Skeletal muscle satellite cell (primary cell): ENCODE measurements around the gene NHP2. TPM values are rescaled to one million over a fixed set of nuclear protein-coding genes. Genes with fewer than 3 reads are reported as not detected.
"Not testable (repeated sequence)": the region's sequence is repeated elsewhere in the genome, so short reads cannot be mapped to it uniquely, and the experiment has no call there.

Experiments
- H3K27me3 ChIP-seq: 2 replicates; pipeline ENCODE4 v1.7.0; 2013; ENCODE audit warnings: low read length; ENCODE audit not compliant: control insufficient read depth, insufficient read depth
- H3K36me3 ChIP-seq: 2 replicates; pipeline ENCODE4 v1.7.0; 2013; ENCODE audit warnings: mild to moderate bottlenecking, control low read depth, low read length; ENCODE audit not compliant: insufficient read depth
- H3K4me1 ChIP-seq: 2 replicates; pipeline ENCODE4 v1.7.0; 2013; ENCODE audit warnings: low read length; ENCODE audit not compliant: control insufficient read depth, insufficient read depth
- H3K4me2 ChIP-seq: 2 replicates; pipeline ENCODE4 v1.7.0; 2013; ENCODE audit warnings: mild to moderate bottlenecking, low read length
- H3K4me3 ChIP-seq: 2 replicates; pipeline ENCODE4 v1.7.0; 2013; ENCODE audit warnings: low read length
- H3K9ac ChIP-seq: 2 replicates; pipeline ENCODE4 v1.7.0; 2013; ENCODE audit warnings: mild to moderate bottlenecking, low read depth, low read length, moderate library complexity
- H3K9me3 ChIP-seq: replicated peaks from 2 replicates; pipeline ENCODE4 v1.7.0; 2013; ENCODE audit warnings: mild to moderate bottlenecking, control low read depth, low read length
- total RNA-seq: library from RNA; depleted of rRNA; stranded (reverse); fragments of >200 nt; gene quantifications from 2 replicates; pipeline ENCODE4 v1.2.3, GENCODE V29; 2012; rRNA removed

The NHP2 gene
- 170 and 204 TPM in 2 replicates for total RNA-seq

- Histone ChIP-seq H3K36me3 (peaks cover 34% of the 10 kb centered on the region), H3K4me2 (peak within 1 kb of the TSS; percentile 84), H3K9ac (peak within 1 kb of the TSS; percentile 84), H3K4me3 (peak within 1 kb of the TSS; percentile 77), H3K9me3 (no peaks in the 10 kb centered on the region), H3K4me1 (peaks cover 13% of the 10 kb centered on the region), H3K27me3 (no peaks in the 10 kb centered on the region)
Observed at GRCh38 chr5:178153530-178154340, at the start of gene NHP2. TSS of gene NHP2 (minus strand) at chr5:178153885. CDS start at chr5:178153817, 68 bp downstream.

DNA sequence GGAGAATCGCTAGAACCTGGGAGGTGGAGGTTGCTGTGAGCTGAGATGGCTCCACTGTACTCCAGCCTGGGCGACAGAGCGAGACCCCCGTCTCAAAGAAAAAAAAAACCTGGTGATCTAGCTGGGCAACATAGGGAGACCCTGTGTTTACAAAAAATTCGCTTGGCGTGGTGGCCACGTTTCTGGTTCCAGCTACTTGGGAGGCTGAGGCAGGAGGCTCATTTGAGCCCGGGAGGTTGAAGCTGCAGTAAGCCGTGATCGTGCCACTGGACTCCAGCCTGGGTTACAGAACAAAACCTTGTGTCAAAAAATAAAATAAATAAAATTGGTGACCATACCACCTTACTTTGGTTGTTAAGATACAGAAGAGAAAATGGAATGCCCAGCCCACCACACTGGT is 48.9 kb upstream of the NHP2 start:
- Histone ChIP-seq H3K4me2 (no peak overlapping the region), H3K27me3 (no peaks in the 10 kb centered on the region), H3K4me3 (no peak overlapping the region), H3K4me1 (peaks cover 18% of the 10 kb centered on the region), H3K9me3 (no peaks in the 10 kb centered on the region), H3K9ac (no peak overlapping the region), H3K36me3 (peaks cover 22% of the 10 kb centered on the region)

DNA sequence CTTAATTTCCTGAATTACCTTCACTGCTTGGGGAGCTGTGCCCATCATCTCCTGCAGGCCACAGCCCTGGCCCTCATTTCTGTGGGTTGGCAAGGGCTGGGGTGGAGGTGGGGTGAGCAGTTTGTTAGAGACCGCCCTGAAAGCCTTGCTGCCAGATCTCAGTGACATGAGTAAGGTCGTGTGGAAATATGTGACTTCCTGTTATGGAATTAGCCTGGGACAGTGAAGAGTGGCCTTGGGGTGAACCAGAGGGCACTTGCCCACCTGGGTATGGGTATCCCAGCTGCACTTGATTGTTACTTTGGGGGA is 48.2 kb upstream of the NHP2 start:
- Histone ChIP-seq H3K4me3 (no peak overlapping the region), H3K4me2 (no peak overlapping the region), H3K27me3 (no peaks in the 10 kb centered on the region), H3K9me3 (no peaks in the 10 kb centered on the region), H3K36me3 (peaks cover 16% of the 10 kb centered on the region), H3K4me1 (peaks cover 12% of the 10 kb centered on the region), H3K9ac (no peak overlapping the region)

GRCh38 chr5:178201221-178201926 is 47.7 kb upstream of the NHP2 start:
- peaks cover 7% of the 10 kb centered on the region for H3K4me1 ChIP-seq
- H3K4me2 ChIP-seq = no peak overlapping the region
- peaks cover 11% of the 10 kb centered on the region for H3K36me3 ChIP-seq
- H3K4me3 ChIP-seq = no peak overlapping the region
- H3K9me3 ChIP-seq = no peaks in the 10 kb centered on the region
- no peak overlapping the region for H3K9ac ChIP-seq
- H3K27me3 ChIP-seq = peaks cover 1% of the 10 kb centered on the region

DNA sequence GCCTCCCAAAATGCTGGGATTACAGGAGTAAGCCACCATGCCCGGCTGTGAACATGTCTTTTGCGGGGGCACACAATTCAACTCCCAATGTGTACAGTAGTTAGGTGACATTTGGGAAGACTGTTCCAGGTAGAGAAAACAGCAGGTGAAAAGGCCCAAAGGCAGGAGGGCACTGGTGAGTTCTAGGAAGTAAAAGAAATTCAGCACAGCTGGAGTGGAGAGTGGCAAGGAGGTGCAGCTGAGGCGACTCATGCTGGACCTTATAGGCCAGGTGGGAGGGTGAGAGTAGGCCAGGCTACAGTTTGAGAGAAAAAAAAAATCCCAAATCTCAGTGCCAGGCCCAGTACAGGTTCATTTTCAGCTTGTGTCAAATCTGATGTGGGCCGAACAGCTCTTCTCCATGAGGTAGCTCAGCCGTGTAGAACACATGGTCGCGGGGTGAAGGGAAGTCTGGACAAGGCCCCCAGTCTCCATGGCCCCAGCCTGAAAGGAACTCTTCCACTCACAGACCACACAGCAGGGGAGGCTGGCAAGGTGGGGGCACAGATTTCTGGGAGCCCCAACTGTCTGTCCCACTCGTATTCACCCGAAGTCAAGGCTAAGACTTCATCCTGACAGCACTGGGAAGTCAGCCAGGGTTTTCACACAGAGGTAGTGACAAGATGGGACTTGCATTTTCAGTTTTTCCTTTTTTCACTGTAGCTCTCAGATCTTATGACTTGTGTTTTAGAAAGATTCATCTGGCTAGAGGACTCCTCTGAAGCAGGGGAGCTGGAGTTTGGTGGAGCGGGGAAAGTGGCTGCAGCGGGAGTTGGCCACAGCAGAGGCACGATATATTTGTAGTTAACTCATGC is 46.1 kb upstream of the NHP2 start:
- H3K4me1 ChIP-seq = peaks cover 3% of the 10 kb centered on the region

GRCh38 chr5:178198706-178199105 is 45.0 kb upstream of the NHP2 start:
- Histone ChIP-seq H3K36me3 (no peaks in the 10 kb centered on the region), H3K27me3 (peaks cover 21% of the 10 kb centered on the region), H3K9me3 (no peaks in the 10 kb centered on the region), H3K4me1 (peaks cover 3% of the 10 kb centered on the region), H3K9ac (no peak overlapping the region), H3K4me2 (no peak overlapping the region), H3K4me3 (no peak overlapping the region)

More for the DNA sequence above, 46.1 kb upstream of the NHP2 start:
- no peak overlapping the region for H3K4me2 ChIP-seq
- no peak overlapping the region for H3K4me3 ChIP-seq
- H3K9me3 ChIP-seq = no peaks in the 10 kb centered on the region
- no peaks in the 10 kb centered on the region for H3K36me3 ChIP-seq
- peaks cover 10% of the 10 kb centered on the region for H3K27me3 ChIP-seq
- H3K9ac ChIP-seq = no peak overlapping the region

GRCh38 chr5:178198151-178198550 is 44.5 kb upstream of the NHP2 start:
- not testable (repeated sequence) for H3K4me1 ChIP-seq, H3K4me3 ChIP-seq, H3K9me3 ChIP-seq, H3K36me3 ChIP-seq, H3K9ac ChIP-seq, H3K4me2 ChIP-seq
- peaks cover 27% of the 10 kb centered on the region for H3K27me3 ChIP-seq

- no peak overlapping the region for H3K4me2 ChIP-seq
- no peaks in the 10 kb centered on the region for H3K36me3 ChIP-seq
- H3K9ac ChIP-seq = no peak overlapping the region
- no peak overlapping the region for H3K4me3 ChIP-seq
- peaks cover 33% of the 10 kb centered on the region for H3K27me3 ChIP-seq
- H3K9me3 ChIP-seq = no peaks in the 10 kb centered on the region
- H3K4me1 ChIP-seq = peaks cover 3% of the 10 kb centered on the region
Observed at GRCh38 chr5:178196986-178197385, 43.3 kb upstream of the NHP2 start.

DNA sequence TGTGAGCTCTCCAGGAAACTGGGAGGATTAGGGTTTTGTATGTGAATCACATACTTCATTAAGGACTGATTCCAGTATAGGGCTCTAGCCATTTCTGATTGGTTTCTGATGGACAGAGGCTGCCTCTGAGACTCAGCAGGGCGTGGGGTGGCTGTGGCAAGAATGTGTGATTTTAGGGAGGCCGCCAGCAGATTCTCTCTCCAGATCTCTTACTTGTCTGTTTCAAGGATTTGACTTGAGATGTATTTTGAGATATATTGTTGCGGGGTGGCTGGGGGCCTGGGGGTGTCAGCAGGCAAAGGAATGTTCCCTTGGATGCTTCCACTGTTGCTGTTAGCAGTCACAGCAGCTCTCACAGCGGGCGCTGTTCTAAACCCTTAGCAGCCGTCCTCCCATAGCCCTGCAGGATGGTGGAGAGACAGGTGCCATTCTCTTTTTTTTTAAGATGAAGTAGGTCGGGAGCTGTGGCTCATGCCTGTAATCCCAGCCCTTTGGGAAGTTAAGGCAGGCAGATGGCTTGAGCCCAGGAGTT is 42.7 kb upstream of the NHP2 start:
- no peaks in the 10 kb centered on the region for H3K4me1 ChIP-seq
- peaks cover 33% of the 10 kb centered on the region for H3K27me3 ChIP-seq
- H3K4me2 ChIP-seq = no peak overlapping the region
- no peak overlapping the region for H3K9ac ChIP-seq
- no peaks in the 10 kb centered on the region for H3K36me3 ChIP-seq
- no peaks in the 10 kb centered on the region for H3K9me3 ChIP-seq
- H3K4me3 ChIP-seq = no peak overlapping the region

DNA sequence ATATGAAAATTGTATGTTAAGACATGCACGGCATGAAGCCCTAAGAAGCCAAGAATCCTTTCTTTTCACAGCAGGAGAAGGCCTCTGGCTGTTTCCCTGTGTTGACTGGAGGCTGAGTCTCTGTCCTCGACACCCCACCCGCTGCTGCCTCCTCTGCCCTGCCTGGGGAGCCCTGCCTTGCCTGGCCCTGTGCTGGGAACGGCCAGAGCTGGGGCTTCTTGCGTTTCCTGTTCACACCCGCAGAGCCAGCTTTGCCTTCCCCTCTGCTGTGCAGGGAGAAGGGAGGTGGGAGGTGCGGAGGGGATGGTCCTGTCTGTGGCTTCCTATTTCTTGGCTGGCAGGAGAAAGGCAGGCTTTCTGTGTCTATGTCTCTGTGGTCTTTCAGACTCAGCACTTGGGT is 40.3 kb upstream of the NHP2 start:
- Histone ChIP-seq H3K4me2 (no peak overlapping the region), H3K4me3 (no peak overlapping the region), H3K9ac (no peak overlapping the region), H3K9me3 (no peaks in the 10 kb centered on the region), H3K36me3 (no peaks in the 10 kb centered on the region), H3K27me3 (peaks cover 33% of the 10 kb centered on the region), H3K4me1 (no peaks in the 10 kb centered on the region)

GRCh38 chr5:178193251-178193809 is 39.6 kb upstream of the NHP2 start:
- H3K4me3 ChIP-seq = no peak overlapping the region
- no peaks in the 10 kb centered on the region for H3K4me1 ChIP-seq
- H3K36me3 ChIP-seq = no peaks in the 10 kb centered on the region
- H3K27me3 ChIP-seq = peaks cover 33% of the 10 kb centered on the region
- no peak overlapping the region for H3K9ac ChIP-seq
- H3K4me2 ChIP-seq = no peak overlapping the region
- H3K9me3 ChIP-seq = no peaks in the 10 kb centered on the region
